ENCODE data around the gene SARDH. TPM values are rescaled to one million over a fixed set of nuclear protein-coding genes. Genes with fewer than 3 reads are reported as not detected.

SARDH gene
- total RNA-seq, 2 donors from 2014 or later, result 0.36 to 0.38 TPM

DNA sequence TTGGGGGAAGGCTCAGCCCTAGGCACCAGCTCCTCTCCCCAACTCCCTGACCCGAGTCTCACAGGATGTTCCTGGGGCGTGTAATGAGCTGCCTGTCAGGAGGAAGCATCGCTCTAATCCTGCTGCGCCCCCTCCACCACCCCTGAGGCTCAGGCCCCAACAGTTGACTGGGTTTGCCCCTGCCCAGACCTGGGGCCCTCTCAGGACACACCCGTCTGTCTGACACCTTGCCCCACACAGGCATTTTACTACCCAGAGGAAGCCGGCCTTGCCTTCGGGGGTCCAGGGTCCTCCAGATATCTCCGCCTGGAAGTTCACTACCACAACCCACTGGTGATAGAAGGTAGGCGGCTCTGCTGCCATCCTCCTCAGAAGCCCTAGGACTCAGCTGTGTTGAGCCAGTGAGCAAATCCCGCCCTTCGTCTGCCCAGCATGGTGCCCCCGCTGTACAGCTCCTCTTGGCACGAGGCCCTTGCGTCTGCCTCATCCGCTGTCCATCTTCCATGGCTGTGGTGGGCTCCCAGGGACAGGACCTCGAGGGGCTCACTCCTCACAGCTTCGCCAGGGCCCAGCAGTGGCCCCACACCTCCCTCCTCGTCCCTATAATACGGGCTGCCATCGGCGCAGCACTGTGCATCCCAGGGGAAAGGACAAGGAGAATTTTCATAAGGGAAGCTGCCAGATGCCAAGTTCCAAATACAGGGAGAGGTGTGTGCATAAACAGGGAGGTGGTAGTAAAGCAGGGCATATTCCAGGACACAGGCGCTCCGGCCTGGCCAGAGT lies 94.0 kb downstream of the SARDH start:
- Mint-ChIP-seq H3K36me3 (no peaks in the 10 kb centered on the region), H3K9me3 (no peaks in the 10 kb centered on the region), H3K27me3 (peaks cover 0 to 2% of the 10 kb centered on the region in 2 donors), H3K4me3 (no peak overlapping the region), H3K4me1 (ENCODE audit: low read depth in 2 of 2) (no peaks in the 10 kb centered on the region), H3K27ac (no peak overlapping the region)
- ATAC-seq (peak in 1 of 2 donors; percentile 11), DNase-seq (ENCODE audit: low spot score) (no peak)

DNA sequence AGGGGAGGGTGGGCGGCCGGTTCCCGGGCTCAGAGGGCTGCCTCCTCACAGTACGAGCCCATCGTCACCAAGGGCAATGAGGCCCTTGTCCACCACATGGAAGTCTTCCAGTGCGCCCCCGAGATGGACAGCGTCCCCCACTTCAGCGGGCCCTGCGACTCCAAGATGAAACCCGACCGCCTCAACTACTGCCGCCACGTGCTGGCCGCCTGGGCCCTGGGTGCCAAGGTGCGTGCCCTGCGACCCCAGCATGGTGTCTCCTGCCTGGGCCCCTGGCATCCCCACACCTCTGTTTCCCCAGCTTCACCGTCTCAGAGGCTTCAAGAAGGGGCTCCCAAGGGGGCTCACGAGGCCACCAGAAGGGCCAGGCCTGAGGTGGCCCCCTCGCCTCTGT lies 94.8 kb downstream of the SARDH start:
- Mint-ChIP-seq H3K4me3 (no peak overlapping the region), H3K27ac (no peak overlapping the region), H3K36me3 (no peaks in the 10 kb centered on the region), H3K4me1 (ENCODE audit: low read depth in 2 of 2) (no peaks in the 10 kb centered on the region), H3K27me3 (peaks cover 0 to 2% of the 10 kb centered on the region in 2 donors), H3K9me3 (no peaks in the 10 kb centered on the region)
- DNase-seq (ENCODE audit: low spot score) (no peak), ATAC-seq (no peak)

DNA sequence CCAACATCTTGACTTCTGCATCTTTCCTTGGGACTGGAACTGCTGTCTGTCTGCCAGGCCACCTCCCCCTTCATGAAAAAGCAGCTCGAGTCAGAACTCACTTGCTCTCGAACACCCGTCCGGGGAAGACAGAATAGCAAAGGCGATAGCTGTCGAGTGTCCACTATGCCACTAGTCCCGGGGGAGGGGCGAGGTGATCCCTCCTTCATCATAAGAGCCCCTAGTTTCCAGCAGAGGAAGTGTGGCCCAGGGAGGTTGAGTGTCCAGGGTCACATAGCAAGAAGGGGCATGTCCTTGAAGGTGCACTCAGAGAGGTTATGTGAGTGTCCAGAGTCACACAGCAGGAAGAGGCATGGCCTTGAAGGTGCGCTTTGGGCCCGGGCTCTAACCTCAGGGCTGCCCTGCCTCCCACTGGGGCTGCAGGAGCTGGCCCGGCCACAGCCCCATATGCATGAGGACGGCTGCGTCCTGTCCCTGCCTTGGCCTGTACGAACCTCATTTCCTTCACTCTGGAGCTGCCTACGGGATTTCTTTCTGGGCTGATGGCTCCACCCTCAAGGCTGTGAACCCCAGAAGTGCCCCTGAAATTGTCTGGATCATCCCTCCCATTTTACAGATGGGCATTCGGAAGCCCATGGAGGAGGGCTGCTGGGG lies 95.3 kb downstream of the SARDH start:
- no peak overlapping the region for H3K27ac Mint-ChIP-seq
- no peaks in the 10 kb centered on the region for H3K9me3 Mint-ChIP-seq
- no peak overlapping the region for H3K4me3 Mint-ChIP-seq
- ATAC-seq (no peak), DNase-seq (ENCODE audit: low spot score) (no peak)
- H3K4me1 Mint-ChIP-seq (ENCODE audit: low read depth in 2 of 2), result no peaks in the 10 kb centered on the region
- H3K27me3 Mint-ChIP-seq, result peaks cover 0 to 2% of the 10 kb centered on the region in 2 donors
- no peaks in the 10 kb centered on the region for H3K36me3 Mint-ChIP-seq

DNA sequence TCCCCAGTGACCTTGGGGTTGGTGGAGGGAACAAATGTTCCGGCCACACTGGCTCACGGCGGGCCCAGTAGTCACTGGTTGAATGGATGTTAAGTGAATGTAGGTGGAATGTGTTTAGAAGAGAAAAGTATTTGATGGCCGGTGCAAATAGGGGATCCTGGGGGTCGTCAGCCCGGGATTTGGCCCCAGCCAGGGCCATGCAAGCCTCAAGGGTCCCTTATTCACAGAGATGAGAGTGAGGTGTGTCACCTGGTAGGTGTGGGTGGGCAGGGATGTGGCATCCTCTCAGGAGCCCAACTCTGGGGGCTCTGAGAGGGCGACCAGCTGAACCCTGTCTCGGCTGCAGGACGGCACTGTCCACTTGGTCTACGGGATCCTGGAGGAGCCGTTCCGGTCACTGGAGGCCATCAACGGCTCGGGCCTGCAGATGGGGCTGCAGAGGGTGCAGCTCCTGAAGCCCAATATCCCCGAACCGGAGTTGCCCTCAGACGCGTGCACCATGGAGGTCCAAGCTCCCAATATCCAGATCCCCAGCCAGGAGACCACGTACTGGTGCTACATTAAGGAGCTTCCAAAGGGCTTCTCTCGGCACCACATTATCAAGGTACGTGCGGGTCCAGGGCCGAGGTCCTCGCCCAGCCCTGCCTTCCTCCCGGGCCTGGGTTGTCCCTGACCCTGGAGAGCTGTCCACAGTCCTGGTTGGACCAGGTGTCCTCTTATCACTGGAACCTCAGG lies 96.1 kb downstream of the SARDH start:
- H3K36me3 Mint-ChIP-seq, result no peaks in the 10 kb centered on the region
- H3K4me1 Mint-ChIP-seq (ENCODE audit: low read depth in 2 of 2), result no peaks in the 10 kb centered on the region
- H3K4me3 Mint-ChIP-seq, result no peak overlapping the region
- DNase-seq (ENCODE audit: low spot score) (no peak), ATAC-seq (peak in 1 of 2 donors; percentile 22)
- H3K9me3 Mint-ChIP-seq, result no peaks in the 10 kb centered on the region
- H3K27ac Mint-ChIP-seq, result no peak overlapping the region
- H3K27me3 Mint-ChIP-seq, result peaks cover 0 to 2% of the 10 kb centered on the region in 2 donors

DNA sequence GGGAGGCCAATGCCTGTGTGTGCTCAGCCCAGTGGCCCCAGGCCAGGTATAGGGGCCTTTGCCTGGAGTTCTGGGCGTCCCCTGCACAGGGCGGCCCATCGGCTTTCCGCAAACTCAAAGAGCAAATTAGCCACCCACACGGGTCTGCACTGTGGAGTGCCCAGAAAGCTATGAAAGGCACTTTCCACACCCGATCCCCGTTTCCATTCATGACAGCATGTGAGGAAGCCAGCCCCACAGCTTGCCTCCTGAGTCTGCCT lies 96.8 kb downstream of the SARDH start:
- no peaks in the 10 kb centered on the region for H3K36me3 Mint-ChIP-seq
- H3K4me1 Mint-ChIP-seq (ENCODE audit: low read depth in 2 of 2), result no peaks in the 10 kb centered on the region
- no peaks in the 10 kb centered on the region for H3K9me3 Mint-ChIP-seq
- H3K27ac Mint-ChIP-seq, result no peak overlapping the region
- ATAC-seq, result no peak
- peaks cover 0 to 2% of the 10 kb centered on the region in 2 donors for H3K27me3 Mint-ChIP-seq
- no peak for DNase-seq (ENCODE audit: low spot score)
- H3K4me3 Mint-ChIP-seq, result no peak overlapping the region

DNA sequence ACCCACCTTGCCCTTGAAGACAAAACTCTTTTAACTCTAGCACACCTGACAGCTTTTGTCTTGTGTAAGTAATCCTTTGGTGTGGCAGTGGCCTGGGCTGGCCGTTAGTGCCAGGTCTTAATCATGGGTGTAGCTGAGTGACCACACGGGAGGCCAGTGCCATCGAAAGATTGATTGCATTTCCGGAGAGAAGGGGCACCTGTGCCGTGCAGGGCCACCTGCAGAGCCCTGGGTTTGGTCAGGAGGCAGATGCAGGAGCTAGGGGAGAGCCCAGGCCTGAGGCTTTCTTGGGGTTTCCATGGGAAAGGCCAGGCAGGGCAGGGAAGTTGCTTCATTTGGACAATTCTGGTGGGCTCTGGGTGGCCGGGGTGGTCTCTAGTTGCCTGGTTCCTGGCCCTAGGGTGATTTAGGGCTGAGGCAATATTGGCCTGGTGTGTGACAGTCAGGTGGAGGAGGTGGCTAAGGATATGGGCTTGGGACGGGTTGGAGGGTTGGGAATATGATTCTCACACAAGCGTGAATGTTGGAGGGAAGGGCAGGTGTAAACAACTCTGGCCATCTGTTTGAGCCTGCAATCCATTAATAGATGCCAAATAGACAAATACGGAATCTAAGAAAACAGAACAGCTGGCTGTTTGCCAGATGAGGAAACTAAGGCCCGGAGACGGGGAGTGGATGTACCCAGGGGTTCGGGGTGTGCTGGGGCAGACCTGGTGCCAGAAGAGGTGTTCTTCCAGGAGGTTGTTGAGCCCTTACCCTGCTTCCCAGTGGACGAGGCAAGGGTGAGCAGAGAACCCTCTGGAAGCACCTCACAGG lies 97.4 kb downstream of the SARDH start:
- Mint-ChIP-seq H3K4me3 (no peak overlapping the region), H3K4me1 (ENCODE audit: low read depth in 2 of 2) (no peaks in the 10 kb centered on the region), H3K9me3 (no peaks in the 10 kb centered on the region), H3K27ac (no peak overlapping the region), H3K27me3 (peaks cover 0 to 2% of the 10 kb centered on the region in 2 donors), H3K36me3 (no peaks in the 10 kb centered on the region)
- ATAC-seq (no peak), DNase-seq (ENCODE audit: low spot score) (no peak)

DNA sequence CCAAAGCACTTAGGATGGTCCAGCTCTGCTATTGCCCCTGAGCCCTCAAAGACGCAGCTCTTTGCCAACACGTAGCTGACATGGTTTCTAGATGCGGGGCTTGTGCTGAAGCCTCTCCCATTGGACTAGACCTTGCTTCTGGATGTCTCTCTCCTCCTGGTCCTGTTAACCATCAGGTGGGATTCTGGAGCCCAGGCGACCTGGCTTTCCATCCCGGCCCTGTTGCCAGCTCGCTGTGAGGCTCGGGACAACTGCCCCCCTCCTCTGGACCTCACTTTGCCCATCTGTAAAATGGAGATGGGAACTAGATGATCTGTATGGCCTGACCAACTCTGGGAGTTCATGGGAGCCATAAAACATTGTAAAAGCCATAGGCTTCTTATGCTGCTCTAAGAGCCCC lies 98.0 kb downstream of the SARDH start:
- no peaks in the 10 kb centered on the region for H3K27me3 Mint-ChIP-seq
- H3K4me3 Mint-ChIP-seq, result no peak overlapping the region
- ATAC-seq (no peak), DNase-seq (ENCODE audit: low spot score) (no peak)
- no peaks in the 10 kb centered on the region for H3K9me3 Mint-ChIP-seq
- H3K4me1 Mint-ChIP-seq (ENCODE audit: low read depth in 2 of 2), result no peaks in the 10 kb centered on the region
- H3K27ac Mint-ChIP-seq, result no peak overlapping the region
- no peaks in the 10 kb centered on the region for H3K36me3 Mint-ChIP-seq

DNA sequence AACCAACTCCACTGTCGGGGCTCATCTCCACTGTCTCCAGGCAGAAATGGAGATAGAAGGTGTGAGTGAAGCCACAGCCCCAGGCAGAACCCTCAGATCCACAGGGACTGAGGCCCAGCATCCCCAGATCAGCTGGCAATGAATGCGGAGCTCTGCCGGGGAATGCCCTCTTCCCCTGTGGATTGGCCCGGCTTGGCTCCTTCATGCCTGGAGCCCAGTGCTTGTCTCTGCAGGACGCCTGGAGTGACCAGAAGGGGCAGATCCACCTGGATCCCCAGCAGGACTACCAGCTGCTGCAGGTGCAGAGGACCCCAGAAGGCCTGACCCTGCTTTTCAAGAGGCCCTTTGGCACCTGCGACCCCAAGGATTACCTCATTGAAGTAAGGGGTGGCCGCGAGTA lies 98.5 kb downstream of the SARDH start:
- Mint-ChIP-seq H3K27me3 (no peaks in the 10 kb centered on the region), H3K36me3 (no peaks in the 10 kb centered on the region), H3K9me3 (no peaks in the 10 kb centered on the region), H3K4me1 (ENCODE audit: low read depth in 2 of 2) (no peaks in the 10 kb centered on the region), H3K4me3 (no peak overlapping the region), H3K27ac (no peak overlapping the region)
- DNase-seq (ENCODE audit: low spot score) (no peak), ATAC-seq (no peak)

DNA sequence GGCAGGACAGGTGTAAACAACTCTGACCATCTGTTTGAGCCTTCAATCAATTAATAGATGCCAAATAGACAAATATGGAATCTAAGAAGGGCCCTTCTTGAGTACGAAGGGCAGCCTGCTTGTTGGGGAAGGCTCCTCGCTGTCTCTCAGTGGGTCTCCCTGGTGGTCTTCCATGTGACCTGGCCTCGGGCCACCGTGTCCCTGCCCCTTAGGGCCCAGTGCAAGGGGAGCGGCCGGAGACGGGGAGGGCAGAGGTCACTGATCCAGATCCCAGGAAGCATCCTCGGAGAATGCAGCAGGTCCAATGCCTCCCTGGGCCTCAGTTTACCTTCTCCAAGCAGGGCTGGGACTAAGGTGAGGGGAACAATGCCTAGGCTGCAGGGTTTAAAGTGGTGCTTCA lies 99.4 kb downstream of the SARDH start:
- H3K9me3 Mint-ChIP-seq, result no peaks in the 10 kb centered on the region
- DNase-seq (ENCODE audit: low spot score), result no peak
- H3K27me3 Mint-ChIP-seq, result no peaks in the 10 kb centered on the region
- ATAC-seq, result no peak
- H3K27ac Mint-ChIP-seq, result no peak overlapping the region
- no peaks in the 10 kb centered on the region for H3K4me1 Mint-ChIP-seq (ENCODE audit: low read depth in 2 of 2)
- H3K4me3 Mint-ChIP-seq, result no peak overlapping the region
- H3K36me3 Mint-ChIP-seq, result no peaks in the 10 kb centered on the region

DNA sequence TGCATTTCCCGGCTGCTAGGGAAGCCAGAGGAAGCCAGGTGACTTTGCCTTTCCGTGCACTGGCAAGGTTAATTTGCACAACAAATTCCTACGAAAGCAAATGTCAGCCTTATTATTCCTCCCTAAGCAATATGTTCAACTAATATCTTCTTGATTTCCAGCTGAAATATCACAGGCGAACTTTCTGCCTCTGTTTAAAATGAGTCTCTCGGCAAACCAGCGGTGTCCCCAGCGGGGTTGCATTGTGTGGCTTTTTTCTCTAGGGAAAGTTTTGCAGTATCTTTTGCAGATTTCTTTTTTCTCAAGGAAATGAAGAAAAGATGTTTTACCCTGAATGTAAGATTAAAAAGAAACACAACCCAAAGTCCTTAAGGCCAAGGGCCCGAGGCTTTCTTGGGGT lies 100.1 kb downstream of the SARDH start:
- Mint-ChIP-seq H3K36me3 (no peaks in the 10 kb centered on the region), H3K9me3 (no peaks in the 10 kb centered on the region), H3K4me3 (no peak overlapping the region), H3K27me3 (no peaks in the 10 kb centered on the region), H3K27ac (no peak overlapping the region), H3K4me1 (ENCODE audit: low read depth in 2 of 2) (no peaks in the 10 kb centered on the region)
- ATAC-seq, result no peak
- DNase-seq (ENCODE audit: low spot score), result no peak

DNA sequence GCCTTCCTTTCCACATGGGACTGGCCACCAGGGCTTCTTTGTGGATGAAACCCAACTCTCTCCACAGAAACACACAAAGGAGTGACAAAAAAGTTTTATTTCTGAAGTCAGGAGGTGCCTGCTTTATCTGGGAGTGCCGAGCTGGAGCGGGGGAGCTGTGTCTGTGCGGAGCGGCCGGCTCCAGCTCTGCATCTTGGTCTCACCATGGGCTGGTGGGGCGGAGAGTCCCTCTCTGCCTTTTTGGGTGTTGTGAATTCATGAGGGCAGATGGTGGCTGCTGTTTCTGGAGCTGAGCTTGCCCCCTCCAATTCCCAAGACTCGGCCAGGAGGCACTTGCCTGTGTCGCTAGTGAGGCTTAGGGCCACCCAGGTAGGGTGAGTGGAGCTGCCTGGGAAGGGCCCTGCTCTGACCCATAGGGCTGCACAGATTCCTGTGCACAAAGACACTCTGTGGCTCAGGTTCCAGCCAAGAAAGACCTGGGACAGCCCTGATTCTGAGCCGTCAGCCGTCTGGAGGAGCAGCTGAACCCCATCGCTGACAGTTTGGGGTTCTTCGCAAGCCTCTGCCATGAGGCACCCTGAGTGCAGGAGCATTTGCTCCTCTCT lies 100.6 kb downstream of the SARDH start:
- no peaks in the 10 kb centered on the region for H3K36me3 Mint-ChIP-seq
- peaks cover 0 to 4% of the 10 kb centered on the region in 2 donors for H3K4me1 Mint-ChIP-seq (ENCODE audit: low read depth in 2 of 2)
- no peaks in the 10 kb centered on the region for H3K27me3 Mint-ChIP-seq
- no peak overlapping the region for H3K27ac Mint-ChIP-seq
- DNase-seq (ENCODE audit: low spot score) (no peak), ATAC-seq (no peak)
- no peak overlapping the region for H3K4me3 Mint-ChIP-seq
- H3K9me3 Mint-ChIP-seq, result no peaks in the 10 kb centered on the region

DNA sequence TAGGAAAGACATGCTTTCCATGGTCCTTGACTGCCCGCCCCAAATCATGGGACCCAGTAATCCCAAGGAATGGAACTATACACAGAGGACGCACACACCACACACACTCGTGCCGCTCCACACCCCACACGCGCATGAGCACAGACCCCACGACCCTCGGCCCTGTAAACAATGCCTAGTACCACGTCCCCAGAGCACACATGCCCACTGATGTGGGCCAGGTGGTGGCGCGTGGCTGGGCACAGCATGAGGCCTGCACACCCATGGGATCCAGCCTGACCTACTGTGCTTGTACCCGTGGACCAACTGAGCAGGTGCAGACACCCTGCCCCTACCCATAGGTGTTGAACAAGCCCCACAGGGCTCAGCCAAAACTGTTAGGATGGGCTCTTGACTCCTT lies 101.2 kb downstream of the SARDH start:
- no peaks in the 10 kb centered on the region for H3K27me3 Mint-ChIP-seq
- no peaks in the 10 kb centered on the region for H3K9me3 Mint-ChIP-seq
- DNase-seq (ENCODE audit: low spot score) (no peak), ATAC-seq (no peak)
- H3K4me1 Mint-ChIP-seq (ENCODE audit: low read depth in 2 of 2), result peaks cover 0 to 4% of the 10 kb centered on the region in 2 donors
- H3K36me3 Mint-ChIP-seq, result no peaks in the 10 kb centered on the region
- no peak overlapping the region for H3K4me3 Mint-ChIP-seq
- H3K27ac Mint-ChIP-seq, result no peak overlapping the region

Data from natural killer cell treated with Interleukin-12 subunit alpha and Interleukin-12 subunit beta and Interleukin-15 and Interleukin-18, amount 100 ng/mL, for 72 hours (primary cell).